ENCODE results near the gene AXIN2. TPM values are rescaled to one million over a fixed set of nuclear protein-coding genes. Genes with fewer than 3 reads are reported as not detected.

Gene AXIN2
- total and polyA plus RNA-seq, 11 donors, result 5.6 to 24.0 (median 12.9) TPM

DNA sequence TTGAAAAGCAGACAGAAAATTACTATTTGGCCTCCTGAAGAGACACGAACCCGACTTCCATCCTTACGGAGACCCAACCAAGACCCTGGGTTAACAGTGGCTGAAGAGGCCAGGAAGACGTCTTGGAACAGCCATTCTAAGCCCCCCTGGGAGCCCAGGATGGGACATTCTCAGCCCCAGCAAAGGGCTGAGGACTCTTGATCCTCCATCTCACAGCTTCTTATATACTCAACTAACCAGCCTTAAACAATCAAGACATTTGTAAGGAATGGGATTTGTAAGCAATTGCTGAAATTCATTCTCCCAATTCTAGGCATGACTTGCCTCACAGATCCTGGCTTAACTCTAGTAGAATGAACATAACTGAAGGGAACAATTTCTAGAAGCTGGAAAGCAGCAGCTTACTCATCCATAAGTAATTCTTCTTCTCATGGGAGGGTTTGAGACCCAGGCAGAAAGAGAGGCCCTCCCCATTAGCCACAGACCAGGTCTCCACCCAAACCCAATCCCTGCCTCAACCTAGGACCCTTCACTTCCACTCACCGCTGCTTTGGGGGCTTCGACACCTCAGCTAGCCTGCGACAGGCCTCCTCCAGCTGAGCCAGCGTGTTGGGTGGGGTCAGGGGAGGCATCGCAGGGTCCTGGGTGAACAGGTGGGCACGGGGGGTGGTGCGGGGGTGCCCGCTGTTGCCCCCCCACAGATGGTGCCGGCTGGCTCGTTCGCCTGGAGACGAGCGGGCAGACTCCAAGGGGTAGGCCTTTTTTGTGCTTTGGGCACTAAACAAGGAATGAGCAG is 25.5 kb downstream of the AXIN2 start:
- Histone ChIP-seq H3K9me3 (no peaks in the 10 kb centered on the region), H3K36me3 (peaks cover 0 to 73% (median 55%) of the 10 kb centered on the region in 9 donors), H3K27ac (no peak overlapping the region), H3K4me3 (no peak overlapping the region), H3K4me1 (peaks cover under 1 to 37% (median 23%) of the 10 kb centered on the region in 12 donors), H3K27me3 (no peaks in the 10 kb centered on the region)
- DNase-seq (no peak), ATAC-seq (no peak)
- TF ChIP-seq CTCF (IDR thresholded peaks at IDR 0.05) (no peak), POLR2A (IDR thresholded peaks at IDR 0.05) (no peak)
- intact Hi-C loops (cut with DNase I), result no loop called here
- WGBS, 4 donors, result 94 to 96% (median 96%) methylated on average over 17 of the region's 17 CpGs

DNA sequence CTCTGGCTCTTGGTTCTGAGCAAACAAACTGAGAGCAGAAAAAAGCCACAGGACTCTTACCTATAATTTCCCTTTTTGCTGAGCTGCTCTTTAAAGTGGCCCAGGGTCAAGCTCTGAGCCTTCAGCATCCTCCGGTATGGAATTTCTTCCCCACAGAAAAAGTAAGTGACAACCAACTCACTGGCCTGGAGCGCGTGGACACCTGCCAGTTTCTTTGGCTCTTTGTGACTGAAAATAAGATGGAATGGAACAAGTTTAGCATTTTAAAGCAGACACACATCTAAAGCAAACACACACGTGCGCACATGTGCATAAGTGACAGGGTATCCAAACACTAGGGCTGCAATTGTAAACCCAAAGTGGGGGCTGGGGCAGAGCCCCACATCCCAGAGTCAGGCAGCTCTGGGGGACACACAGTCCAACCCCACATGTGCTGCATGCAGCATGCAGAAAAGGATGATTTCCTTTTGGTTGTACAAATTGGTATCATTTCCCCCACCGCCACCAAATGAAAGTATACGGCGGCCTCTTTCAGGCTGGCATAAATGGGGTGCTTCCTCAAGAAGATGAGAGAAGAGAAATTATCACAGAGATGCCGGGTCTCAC is 27.5 kb downstream of the AXIN2 start:
- no peak for ATAC-seq
- H3K4me1 ChIP-seq, result peaks cover 4 to 39% (median 26%) of the 10 kb centered on the region in 12 donors
- H3K36me3 ChIP-seq, result peaks cover 0 to 71% (median 61%) of the 10 kb centered on the region in 9 donors
- no peak overlapping the region for H3K4me3 ChIP-seq
- intact Hi-C loops (cut with DNase I), result loop anchor here in 2 of 10 donors (5.0 kb wide), 2 partner anchors 52 to 57 kb away; no protein-coding TSS in a partner anchor
- no peak for TF ChIP-seq POLR2A (IDR thresholded peaks at IDR 0.05)
- TF ChIP-seq CTCF (IDR thresholded peaks at IDR 0.05), result no peak
- no peak for DNase-seq
- no peak overlapping the region for H3K27ac ChIP-seq
- H3K27me3 ChIP-seq, result no peaks in the 10 kb centered on the region
- WGBS, 4 donors, result 88 to 94% (median 92%) methylated on average over 9 of the region's 9 CpGs
- H3K9me3 ChIP-seq, result no peaks in the 10 kb centered on the region

GRCh38 chr17:65533056-65533745 is 28.2 kb downstream of the AXIN2 start:
- DNase-seq (no peak), ATAC-seq (no peak)
- Histone ChIP-seq H3K36me3 (peaks cover 0 to 76% (median 62%) of the 10 kb centered on the region in 9 donors), H3K27ac (peak overlapping the region in 5 of 12 donors; percentile 71 to 81 (median 72)), H3K4me1 (peaks cover 4 to 33% (median 25%) of the 10 kb centered on the region in 12 donors), H3K4me3 (no peak overlapping the region), H3K27me3 (no peaks in the 10 kb centered on the region), H3K9me3 (no peaks in the 10 kb centered on the region)
- 86 to 93% (median 89%) methylated on average over 11 to 13 of the region's 13 CpGs for WGBS, 4 donors
- TF ChIP-seq POLR2A (IDR thresholded peaks at IDR 0.05), result no peak
- no peak for TF ChIP-seq CTCF (IDR thresholded peaks at IDR 0.05)
- intact Hi-C loops (cut with DNase I), result loop anchor here in 2 of 10 donors (5.0 kb wide), 2 partner anchors 51 to 56 kb away; no protein-coding TSS in a partner anchor
